GM21737 (cell line): Measurements from ENCODE around the gene FAM227B.
A peak's percentile ranks its signal among the peaks of the same experiment; 100 is the strongest.
"Not testable (repeated sequence)": the region's sequence is repeated elsewhere in the genome, so short reads cannot be mapped to it uniquely, and the experiment has no call there.

Experiments used
- ATAC-seq: cut with Tn5 transposase; IDR thresholded peaks from one replicate; pipeline ENCODE4 v1.9.1; 2021; ENCODE audit warnings: mild to moderate bottlenecking, moderate library complexity; ENCODE audit not compliant: unreplicated experiment

The FAM227B gene

GRCh38 chr15:49495993-49496753 lies 124.4 kb downstream of the FAM227B start:
- ATAC-seq: no peak

GRCh38 chr15:49494842-49495241 lies 125.8 kb downstream of the FAM227B start:
- no peak for ATAC-seq

GRCh38 chr15:49492830-49493229 lies 127.8 kb downstream of the FAM227B start:
- no peak for ATAC-seq

- no peak for ATAC-seq
Observed at GRCh38 chr15:49492151-49492550, 128.5 kb downstream of the FAM227B start.

DNA sequence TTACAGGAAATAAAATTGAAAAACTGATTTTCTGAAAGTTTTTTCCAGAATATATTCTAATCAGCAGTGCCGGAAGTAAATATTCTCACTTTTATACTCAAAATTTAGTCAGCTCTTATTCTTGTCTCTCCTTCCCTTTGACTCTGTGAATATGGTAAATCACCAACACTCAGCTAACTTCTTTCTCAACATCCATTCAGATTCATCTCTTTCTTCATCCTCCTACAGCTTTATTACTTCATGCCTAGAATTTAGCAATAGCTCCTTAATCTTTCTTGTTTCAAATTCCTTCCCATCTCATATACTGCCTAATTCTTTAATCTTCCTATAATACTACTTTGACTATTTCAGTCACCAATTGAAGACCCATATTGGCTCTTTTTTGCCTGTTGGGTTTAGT lies 129.7 kb downstream of the FAM227B start:
- no peak for ATAC-seq

GRCh38 chr15:49485401-49485800 lies 135.2 kb downstream of the FAM227B start:
- ATAC-seq: not testable (repeated sequence)

DNA sequence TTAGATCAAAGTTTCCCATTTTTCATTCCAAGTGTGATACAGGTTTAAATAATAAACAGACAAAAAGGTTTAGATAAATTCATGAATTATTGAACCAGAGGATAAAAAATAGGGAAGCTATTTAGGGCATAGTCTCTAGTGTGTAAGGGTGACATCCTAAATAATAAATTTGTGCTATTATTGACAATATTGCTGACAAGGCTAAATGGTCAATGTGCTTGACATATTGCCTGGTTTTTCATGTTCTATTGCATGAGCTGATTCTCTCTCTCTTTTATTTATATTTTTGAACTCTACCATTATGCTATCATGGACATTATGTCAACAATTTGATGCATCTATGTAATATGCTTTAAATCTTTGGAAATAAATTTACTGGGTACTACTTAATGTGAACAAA lies 141.6 kb downstream of the FAM227B start:
- ATAC-seq: not testable (repeated sequence)

DNA sequence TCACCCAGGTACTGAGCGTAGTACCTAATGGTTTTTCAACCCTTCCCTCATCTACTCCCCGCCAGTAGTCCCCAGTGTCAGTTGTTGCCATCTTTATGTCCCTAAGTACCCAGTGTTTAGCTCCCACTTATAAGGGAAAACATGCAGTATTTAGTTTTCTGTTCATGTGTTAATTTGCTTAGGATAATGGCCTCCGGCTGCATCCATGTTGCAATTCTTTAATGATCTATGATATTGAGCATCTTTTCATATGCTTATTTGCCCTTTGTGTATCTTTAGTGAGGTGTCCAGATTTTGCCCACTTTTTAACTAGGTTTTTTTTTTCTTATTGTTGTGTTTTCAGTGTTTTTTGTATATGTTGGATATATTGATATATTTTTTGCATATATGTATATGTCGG lies 142.6 kb downstream of the FAM227B start:
- not testable (repeated sequence) for ATAC-seq

- ATAC-seq: no peak
Observed at GRCh38 chr15:49473031-49473430, 147.6 kb downstream of the FAM227B start.

DNA sequence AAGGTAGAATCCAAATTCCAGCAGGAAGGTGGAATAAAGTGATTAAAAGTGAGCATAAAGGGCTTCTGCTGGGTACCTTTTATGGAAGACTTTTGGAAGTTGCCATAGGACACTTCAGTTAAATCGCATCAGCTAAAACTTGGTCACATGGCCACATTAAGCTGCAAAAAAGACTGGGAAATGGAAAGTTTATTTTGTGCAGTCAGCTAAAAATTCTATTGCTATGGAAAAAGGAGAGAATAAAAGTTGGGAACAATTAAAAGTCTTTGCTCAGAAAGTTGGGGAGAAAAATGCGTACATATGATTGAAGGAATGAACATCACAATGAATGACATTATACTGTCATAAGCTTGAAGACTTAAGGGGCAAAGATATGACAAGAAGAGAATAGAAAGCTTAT lies 148.3 kb downstream of the FAM227B start:
- no peak for ATAC-seq

- peak; percentile 49 for ATAC-seq
Observed at GRCh38 chr15:49471733-49472132, 148.9 kb downstream of the FAM227B start.

DNA sequence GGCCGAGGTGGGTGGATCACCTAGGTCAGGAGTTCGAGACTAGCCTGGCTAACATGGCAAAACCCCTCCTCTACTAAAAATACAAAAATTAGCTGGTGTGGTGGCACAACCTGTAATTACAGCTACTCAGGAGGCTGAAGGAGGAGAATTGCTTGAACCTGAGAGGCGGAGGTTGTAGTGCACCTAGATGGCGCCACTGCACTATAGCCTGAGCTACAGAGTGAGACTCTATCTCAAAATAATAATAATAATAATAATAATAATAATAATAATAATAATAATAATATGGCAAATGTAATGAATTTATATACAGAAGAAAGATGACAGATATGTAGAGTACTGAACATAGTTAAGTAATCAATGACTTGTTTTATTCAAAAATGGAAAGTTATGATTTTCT lies 149.4 kb downstream of the FAM227B start:
- ATAC-seq: peak; percentile 31

GRCh38 chr15:49468481-49468839 lies 152.2 kb downstream of the FAM227B start:
- ATAC-seq: no peak

GRCh38 chr15:49467746-49468480 lies 152.7 kb downstream of the FAM227B start:
- ATAC-seq: no peak

GRCh38 chr15:49466119-49466518 lies 154.5 kb downstream of the FAM227B start:
- no peak for ATAC-seq

DNA sequence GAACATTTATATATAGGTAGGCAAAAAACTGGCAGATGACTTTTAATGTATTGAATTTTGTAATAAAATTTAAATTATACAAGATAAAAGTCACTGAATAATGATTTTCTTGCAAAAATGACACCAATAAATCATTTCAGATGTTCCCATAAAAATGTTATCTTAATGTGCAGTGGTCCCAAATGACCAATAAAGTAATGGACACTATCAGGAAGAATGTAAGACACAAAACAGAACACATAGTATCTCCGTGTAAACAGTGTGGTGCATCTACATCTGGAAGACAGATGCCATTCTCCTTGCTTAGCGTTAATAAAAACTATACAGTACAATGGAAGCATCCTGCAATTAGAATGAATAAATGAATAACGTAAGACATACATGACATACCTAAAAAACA lies 156.1 kb downstream of the FAM227B start:
- no peak for ATAC-seq

DNA sequence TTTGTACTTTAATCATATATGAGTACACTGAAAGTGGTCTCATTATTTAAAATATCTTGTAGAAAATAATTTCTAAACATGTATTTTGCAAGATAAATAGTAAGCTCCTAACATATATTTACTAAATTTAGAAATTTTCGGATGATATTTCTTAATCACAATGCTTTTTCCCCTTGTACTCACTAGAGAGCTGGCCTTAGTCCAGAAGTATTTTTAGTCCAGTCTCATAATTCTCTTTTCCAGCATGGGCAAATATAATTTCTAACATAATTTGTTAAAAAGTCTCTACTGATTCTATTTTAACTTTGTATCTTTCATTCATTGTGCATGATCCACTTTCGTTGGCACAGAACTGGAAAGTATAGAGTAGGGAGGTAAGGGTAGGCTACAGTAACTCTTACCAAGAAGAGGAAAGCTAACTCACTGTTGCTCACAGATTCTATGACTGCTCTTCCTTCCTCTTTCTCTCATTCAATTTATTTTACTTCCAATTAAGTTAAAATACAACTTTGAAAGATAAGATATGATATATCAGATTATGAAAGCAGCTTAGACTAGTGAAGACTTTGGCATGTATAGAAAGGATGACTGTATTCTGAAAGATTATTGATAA lies 158.3 kb downstream of the FAM227B start:
- no peak for ATAC-seq

DNA sequence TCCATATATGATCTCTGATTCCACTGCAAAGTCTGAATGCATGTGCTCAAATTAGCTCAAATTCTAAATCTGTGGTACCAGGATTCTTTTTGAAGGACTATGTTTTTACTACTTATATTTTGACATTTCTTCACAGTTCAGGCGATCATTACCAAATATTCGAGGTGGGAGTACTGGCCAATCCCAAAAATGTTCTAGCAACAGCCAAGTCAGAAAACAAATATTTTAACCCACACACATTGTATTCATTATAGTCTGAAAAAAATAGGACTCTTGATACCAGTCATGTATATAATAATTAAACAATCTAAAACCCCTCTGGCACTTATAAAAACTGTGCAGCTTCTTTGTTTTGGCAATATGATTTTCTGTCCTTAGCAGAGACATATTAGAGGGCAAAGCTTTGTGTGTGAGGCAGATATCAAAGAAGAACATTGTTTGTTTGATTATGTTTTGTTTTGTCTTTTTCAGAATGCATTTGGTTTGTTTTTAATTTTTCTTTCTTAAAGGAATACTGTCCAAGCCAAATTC lies 160.1 kb downstream of the FAM227B start:
- no peak for ATAC-seq

GRCh38 chr15:49458145-49458544 lies 162.5 kb downstream of the FAM227B start:
- no peak for ATAC-seq

DNA sequence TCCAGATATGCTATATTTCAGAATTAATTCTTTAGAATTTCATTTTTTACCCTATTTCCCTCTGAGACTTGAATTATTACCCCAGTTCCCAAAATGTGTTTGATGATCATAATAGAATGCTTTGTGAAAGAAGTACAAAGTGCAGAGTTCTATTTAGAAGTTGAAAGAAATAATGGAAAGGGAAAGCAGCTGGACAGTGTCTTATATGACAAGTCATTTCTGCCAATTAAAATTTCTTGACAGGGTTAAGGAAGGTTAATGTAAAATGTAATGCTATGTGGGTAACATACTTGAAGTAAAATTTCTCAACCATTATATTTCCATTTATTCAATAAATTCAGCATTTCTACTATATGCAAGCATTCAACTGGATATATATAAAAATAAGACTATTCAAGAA lies 164.5 kb downstream of the FAM227B start:
- no peak for ATAC-seq

GRCh38 chr15:49452595-49452994 lies 168.0 kb downstream of the FAM227B start:
- ATAC-seq: no peak

DNA sequence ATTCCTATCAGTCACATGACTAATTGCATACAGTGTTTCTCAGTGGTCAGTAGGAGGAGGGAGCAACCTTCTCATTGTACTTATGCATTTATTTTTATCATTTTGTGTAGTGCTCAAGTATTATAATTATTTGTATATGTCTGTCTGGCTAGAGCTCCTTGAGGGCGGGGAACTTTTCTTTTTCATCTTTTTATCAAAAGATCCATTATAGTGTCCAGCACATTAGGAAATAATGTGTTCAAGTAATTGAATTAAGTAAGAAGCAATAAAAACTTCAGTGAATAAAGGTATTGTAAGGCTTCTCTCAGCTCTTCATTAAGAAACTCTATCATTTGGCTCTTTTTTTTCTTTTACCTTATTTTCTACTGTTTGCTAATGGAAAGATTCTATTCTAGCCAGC lies 178.8 kb downstream of the FAM227B start:
- no peak for ATAC-seq
